HUES64 (cell line): ENCODE results near the gene ADAMTS16.

Experiments used
- H3K27ac ChIP-seq: 2 replicates; pipeline ENCODE4 v1.7.0; 2013; ENCODE audit warnings: low read depth, low read length, inconsistent platforms
- H3K27me3 ChIP-seq: 2 replicates; pipeline ENCODE4 v1.6.1; 2013; ENCODE audit warnings: mild to moderate bottlenecking, low read length; ENCODE audit not compliant: insufficient read depth
- H3K36me3 ChIP-seq: 2 replicates; pipeline ENCODE4 v1.6.1; 2013; ENCODE audit warnings: mild to moderate bottlenecking, low read length; ENCODE audit not compliant: insufficient read depth
- H3K4me1 ChIP-seq: 2 replicates; pipeline ENCODE4 v1.6.1; 2013; ENCODE audit warnings: mild to moderate bottlenecking, low read length, moderate library complexity; ENCODE audit not compliant: insufficient read depth
- H3K4me3 ChIP-seq: 2 replicates; pipeline ENCODE4 v1.5.1; 2013; ENCODE audit warnings: mild to moderate bottlenecking, low read length, moderate library complexity
- H3K9ac ChIP-seq: 2 replicates; pipeline ENCODE4 v1.6.1; 2013; ENCODE audit warnings: mild to moderate bottlenecking, low read depth, low read length
- H3K9me3 ChIP-seq: 2 replicates; pipeline ENCODE4 v1.6.1; 2013; ENCODE audit warnings: low read depth, low read length; ENCODE audit not compliant: insufficient read depth
- WGBS: fragments of 150-250, 120-280 bp; methylation state at CpG from one replicate; pipeline ENCODE4 v1.1.7; 2013; ENCODE audit warnings: missing lambda C conversion rate; 5-methylcytosine and 5-hydroxymethylcytosine counted together

ADAMTS16 gene

GRCh38 chr5:5315068-5315980 lies 175.2 kb downstream of the ADAMTS16 start:
- Histone ChIP-seq H3K4me3 (no peak overlapping the region), H3K9ac (no peak overlapping the region), H3K36me3 (peaks cover 4% of the 10 kb centered on the region; the same call in 1 of the 2 replicates), H3K27me3 (no peaks in the 10 kb centered on the region), H3K4me1 (peaks cover 6% of the 10 kb centered on the region; the same call in 1 of the 2 replicates), H3K9me3 (no peaks in the 10 kb centered on the region), H3K27ac (no peak overlapping the region)
- 92% methylated on average over 12 of the region's 12 CpGs for WGBS

- 67% methylated on average over 1 of the region's 1 CpG for WGBS
Observed at GRCh38 chr5:5316334-5316733, 176.2 kb downstream of the ADAMTS16 start.

GRCh38 chr5:5317976-5318375 lies 177.8 kb downstream of the ADAMTS16 start:
- Histone ChIP-seq H3K27ac (no peak overlapping the region), H3K27me3 (no peaks in the 10 kb centered on the region), H3K4me1 (no peaks in the 10 kb centered on the region), H3K9me3 (no peaks in the 10 kb centered on the region), H3K4me3 (no peak overlapping the region), H3K36me3 (peaks cover 4% of the 10 kb centered on the region; the same call in 1 of the 2 replicates), H3K9ac (no peak overlapping the region)
- 94% methylated on average over 10 of the region's 10 CpGs for WGBS

More at GRCh38 chr5:5316334-5316733, 176.2 kb downstream of the ADAMTS16 start:
- peaks cover 4% of the 10 kb centered on the region; the same call in 1 of the 2 replicates for H3K36me3 ChIP-seq
- H3K27me3 ChIP-seq: no peaks in the 10 kb centered on the region
- no peak overlapping the region for H3K4me3 ChIP-seq
- H3K27ac ChIP-seq: no peak overlapping the region
- no peaks in the 10 kb centered on the region for H3K9me3 ChIP-seq
- H3K4me1 ChIP-seq: peaks cover 6% of the 10 kb centered on the region; the same call in 1 of the 2 replicates
- no peak overlapping the region for H3K9ac ChIP-seq

GRCh38 chr5:5318426-5319190 lies 178.5 kb downstream of the ADAMTS16 start:
- no peak overlapping the region for H3K9ac ChIP-seq
- WGBS: 94% methylated on average over 18 of the region's 18 CpGs
- H3K9me3 ChIP-seq: no peaks in the 10 kb centered on the region
- H3K36me3 ChIP-seq: peaks cover 4% of the 10 kb centered on the region; the same call in 1 of the 2 replicates
- H3K4me3 ChIP-seq: no peak overlapping the region
- no peaks in the 10 kb centered on the region for H3K27me3 ChIP-seq
- H3K4me1 ChIP-seq: no peaks in the 10 kb centered on the region
- no peak overlapping the region for H3K27ac ChIP-seq

GRCh38 chr5:5320062-5320805 lies 180.1 kb downstream of the ADAMTS16 start:
- no peak overlapping the region for H3K9ac ChIP-seq
- no peaks in the 10 kb centered on the region for H3K9me3 ChIP-seq
- H3K36me3 ChIP-seq: no peaks in the 10 kb centered on the region
- H3K4me3 ChIP-seq: no peak overlapping the region
- H3K4me1 ChIP-seq: no peaks in the 10 kb centered on the region
- H3K27me3 ChIP-seq: no peaks in the 10 kb centered on the region
- WGBS: 89% methylated on average over 15 of the region's 15 CpGs
- no peak overlapping the region for H3K27ac ChIP-seq

- H3K27me3 ChIP-seq: no peaks in the 10 kb centered on the region
- H3K4me3 ChIP-seq: no peak overlapping the region
- no peak overlapping the region for H3K9ac ChIP-seq
- H3K4me1 ChIP-seq: peaks cover 6% of the 10 kb centered on the region; the same call in 1 of the 2 replicates
- 95% methylated on average over 2 of the region's 2 CpGs for WGBS
- H3K27ac ChIP-seq: no peak overlapping the region
- H3K36me3 ChIP-seq: no peaks in the 10 kb centered on the region
- H3K9me3 ChIP-seq: no peaks in the 10 kb centered on the region
Observed at GRCh38 chr5:5321137-5321536, 181.0 kb downstream of the ADAMTS16 start.

- Histone ChIP-seq H3K27ac (no peak overlapping the region), H3K27me3 (no peaks in the 10 kb centered on the region), H3K9me3 (no peaks in the 10 kb centered on the region), H3K9ac (no peak overlapping the region), H3K4me3 (no peak overlapping the region), H3K36me3 (no peaks in the 10 kb centered on the region), H3K4me1 (peaks cover 13% of the 10 kb centered on the region; the same call in 1 of the 2 replicates)
- WGBS: 91% methylated on average over 2 of the region's 2 CpGs
Observed at GRCh38 chr5:5323551-5323950, 183.4 kb downstream of the ADAMTS16 start.

- peak overlapping the region; percentile 34; the same call in 1 of the 2 replicates for H3K9ac ChIP-seq
- no peak overlapping the region for H3K4me3 ChIP-seq
- H3K27ac ChIP-seq: peak overlapping the region; percentile 21; the same call in 1 of the 2 replicates
- H3K9me3 ChIP-seq: no peaks in the 10 kb centered on the region
- no peaks in the 10 kb centered on the region for H3K27me3 ChIP-seq
- no peaks in the 10 kb centered on the region for H3K36me3 ChIP-seq
- 46% methylated on average over 9 of the region's 9 CpGs for WGBS
- peaks cover 31% of the 10 kb centered on the region for H3K4me1 ChIP-seq
Observed at GRCh38 chr5:5326115-5326758, 186.1 kb downstream of the ADAMTS16 start.

GRCh38 chr5:5327126-5327525 lies 187.0 kb downstream of the ADAMTS16 start:
- H3K9me3 ChIP-seq: no peaks in the 10 kb centered on the region
- no peak overlapping the region for H3K27ac ChIP-seq
- no peak overlapping the region for H3K4me3 ChIP-seq
- no peaks in the 10 kb centered on the region for H3K36me3 ChIP-seq
- H3K27me3 ChIP-seq: no peaks in the 10 kb centered on the region
- 0 out of 2 replicates have a peak overlapping the region, but pooled peaks have one; percentile 34 for H3K9ac ChIP-seq
- 97% methylated on average over 8 of the region's 8 CpGs for WGBS
- H3K4me1 ChIP-seq: peaks cover 35% of the 10 kb centered on the region

- Histone ChIP-seq H3K4me1 (peaks cover 43% of the 10 kb centered on the region), H3K9ac (no peak overlapping the region), H3K27ac (no peak overlapping the region), H3K27me3 (no peaks in the 10 kb centered on the region), H3K36me3 (no peaks in the 10 kb centered on the region), H3K9me3 (no peaks in the 10 kb centered on the region), H3K4me3 (no peak overlapping the region)
- 84% methylated on average over 3 of the region's 4 CpGs for WGBS
Observed at GRCh38 chr5:5330728-5331452, 190.8 kb downstream of the ADAMTS16 start.
